GM12801 (cell line): ENCODE data around the gene RBMX.

Experiments used
- TF ChIP-seq, protein P1 (sequence below): IDR thresholded peaks from one replicate; pipeline ENCODE4 v1.5.1; 2011; ENCODE audit warnings: control low read depth; ENCODE audit not compliant: insufficient read length; ENCODE audit errors: extremely low read depth

RBMX gene

GRCh38 chrX:136866337-136867095 is 14.0 kb downstream of the RBMX start:
- TF ChIP-seq, protein P1, sequence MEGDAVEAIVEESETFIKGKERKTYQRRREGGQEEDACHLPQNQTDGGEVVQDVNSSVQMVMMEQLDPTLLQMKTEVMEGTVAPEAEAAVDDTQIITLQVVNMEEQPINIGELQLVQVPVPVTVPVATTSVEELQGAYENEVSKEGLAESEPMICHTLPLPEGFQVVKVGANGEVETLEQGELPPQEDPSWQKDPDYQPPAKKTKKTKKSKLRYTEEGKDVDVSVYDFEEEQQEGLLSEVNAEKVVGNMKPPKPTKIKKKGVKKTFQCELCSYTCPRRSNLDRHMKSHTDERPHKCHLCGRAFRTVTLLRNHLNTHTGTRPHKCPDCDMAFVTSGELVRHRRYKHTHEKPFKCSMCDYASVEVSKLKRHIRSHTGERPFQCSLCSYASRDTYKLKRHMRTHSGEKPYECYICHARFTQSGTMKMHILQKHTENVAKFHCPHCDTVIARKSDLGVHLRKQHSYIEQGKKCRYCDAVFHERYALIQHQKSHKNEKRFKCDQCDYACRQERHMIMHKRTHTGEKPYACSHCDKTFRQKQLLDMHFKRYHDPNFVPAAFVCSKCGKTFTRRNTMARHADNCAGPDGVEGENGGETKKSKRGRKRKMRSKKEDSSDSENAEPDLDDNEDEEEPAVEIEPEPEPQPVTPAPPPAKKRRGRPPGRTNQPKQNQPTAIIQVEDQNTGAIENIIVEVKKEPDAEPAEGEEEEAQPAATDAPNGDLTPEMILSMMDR: no peak

- TF ChIP-seq, protein P1: no peak
These were observed 15.0 kb downstream of the RBMX start for GRCh38 chrX:136865270-136866158.

DNA sequence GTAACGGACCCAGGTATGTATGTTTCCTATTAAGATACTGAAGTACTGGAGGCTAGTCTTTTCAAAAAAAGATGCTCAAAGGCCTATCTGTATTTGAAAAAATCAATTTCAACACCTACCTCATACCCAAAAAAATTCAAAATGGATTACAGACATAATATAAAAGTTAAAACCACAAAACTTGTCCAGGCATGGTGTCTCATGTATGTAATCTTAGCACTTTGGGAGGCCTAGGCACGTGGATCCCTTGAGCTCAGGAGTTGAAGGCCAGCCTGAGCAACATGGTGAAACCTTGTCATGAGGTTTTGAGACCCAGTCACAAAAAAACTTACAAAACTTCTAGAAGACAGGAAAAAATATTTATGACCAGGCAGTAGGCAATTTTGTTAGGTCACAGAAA is 16.7 kb downstream of the RBMX start:
- TF ChIP-seq, protein P1: no peak

DNA sequence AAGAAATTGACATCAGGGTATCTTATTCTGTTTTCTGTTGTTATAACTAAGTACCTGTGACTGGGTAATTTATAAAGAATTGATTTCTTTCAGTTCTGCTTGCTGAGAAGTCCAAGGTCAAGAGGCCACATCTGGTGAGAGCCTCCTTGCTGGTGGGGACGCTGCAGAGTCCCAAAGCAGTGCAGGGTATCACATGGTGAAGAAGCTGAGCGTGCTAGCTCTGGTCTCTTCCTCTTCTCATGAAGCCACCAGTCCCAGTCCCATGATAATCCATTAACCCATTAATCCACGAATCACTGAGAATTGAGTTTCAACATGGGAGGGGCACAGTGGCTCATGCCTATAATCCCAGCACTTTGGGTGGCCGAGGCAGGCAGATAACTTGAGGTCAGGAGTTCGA is 18.0 kb downstream of the RBMX start:
- TF ChIP-seq, protein P1: no peak

DNA sequence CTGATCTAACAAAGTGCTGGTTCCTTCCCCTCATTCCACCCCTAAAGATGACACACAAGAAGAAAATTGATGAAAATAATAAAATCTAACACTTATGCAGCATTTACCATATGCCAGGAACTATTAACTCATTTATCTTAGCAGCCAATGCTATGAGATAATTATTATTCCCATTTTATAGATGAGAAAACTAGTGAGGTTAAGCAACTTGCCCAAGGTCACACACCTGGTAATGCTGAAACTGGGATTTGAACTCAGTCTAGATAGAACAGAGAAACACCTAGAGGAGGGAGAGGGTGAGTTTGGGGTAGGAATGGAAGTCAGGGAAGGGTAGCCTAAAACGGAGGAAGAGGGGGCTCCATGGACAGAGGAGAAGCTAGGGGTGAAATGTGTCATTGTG is 18.6 kb downstream of the RBMX start:
- TF ChIP-seq, protein P1: no peak

GRCh38 chrX:136858007-136858756 is 22.3 kb downstream of the RBMX start:
- TF ChIP-seq, protein P1: no peak

- TF ChIP-seq, protein P1: no peak
These were observed 24.0 kb downstream of the RBMX start for GRCh38 chrX:136856551-136856950.
